ENCODE results near the gene FLAD1. TPM values are rescaled to one million over a fixed set of nuclear protein-coding genes. Genes with fewer than 3 reads are reported as not detected.

Gene FLAD1
- total and polyA plus RNA-seq, 2 experiments from 2014 or later = 74.5 to 75.0 TPM

- Mint-ChIP-seq H3K27me3 (ENCODE audit: insufficient read depth, low read depth, poor library complexity) (peaks cover 22% of the 10 kb centered on the region), H3K9me3 (no peaks in the 10 kb centered on the region), H3K4me3 (no peak overlapping the region), H3K36me3 (ENCODE audit: low read depth) (no peaks in the 10 kb centered on the region), H3K4me1 (peaks cover 13% of the 10 kb centered on the region), H3K27ac (no peak overlapping the region)
- Histone ChIP-seq H3K9me2 (ENCODE audit: insufficient read depth) (no peaks in the 10 kb centered on the region), H3K4me2 (no peak overlapping the region), H3K36me3 (ENCODE audit: insufficient read depth) (no peaks in the 10 kb centered on the region), H4K20me1 (replicated peaks; ENCODE audit: insufficient read depth) (no peaks in the 10 kb centered on the region), H3K4me1 (ENCODE audit: insufficient read depth) (no peaks in the 10 kb centered on the region; the same call in 1 of the 2 replicates), H3K27me3 (ENCODE audit: insufficient read depth) (no peaks in the 10 kb centered on the region), H3K27ac (ENCODE audit: low read depth) (no peak overlapping the region), H3F3A (replicated peaks; ENCODE audit: low read depth) (no peaks in the 10 kb centered on the region), H3K4me3 (no peak overlapping the region), H3K79me2 (replicated peaks; ENCODE audit: insufficient read depth) (no peaks in the 10 kb centered on the region), H2AFZ (no peak overlapping the region)
- no peak for TF ChIP-seq STAT1 (IDR thresholded peaks at IDR 0.05; ENCODE audit: unreplicated experiment)
- TF ChIP-seq ZNF331 (CRISPR knock-in tag; IDR thresholded peaks at IDR 0.05; ENCODE audit: low read depth) = no peak
- no peak for TF ChIP-seq JUNB (IDR thresholded peaks at IDR 0.05; ENCODE audit: unreplicated experiment)
- no peak for TF ChIP-seq REST (IDR thresholded peaks at IDR 0.05; ENCODE audit: unreplicated experiment)
- TF ChIP-seq ZNF462 (CRISPR knock-in tag; IDR thresholded peaks at IDR 0.05) = no peak
- TF ChIP-seq POLR2AphosphoS5 (IDR thresholded peaks at IDR 0.05; ENCODE audit: low read depth) = no peak
- no peak for TF ChIP-seq EZH2 (IDR thresholded peaks at IDR 0.05; ENCODE audit: low read depth, unreplicated experiment)
- no peak for TF ChIP-seq ZNF114 (CRISPR knock-in tag; IDR thresholded peaks at IDR 0.05)
- no peak for TF ChIP-seq CREB1 (CRISPR knock-in tag; IDR thresholded peaks at IDR 0.05; ENCODE audit: low read depth)
- TF ChIP-seq ETS1 (IDR thresholded peaks at IDR 0.05) = no peak
- no peak for TF ChIP-seq NANOG (IDR thresholded peaks at IDR 0.05; ENCODE audit: borderline replicate concordance)
- TF ChIP-seq EZH2phosphoT487 (IDR thresholded peaks at IDR 0.05; ENCODE audit: unreplicated experiment) = no peak
- no peak for TF ChIP-seq CTCF (conservative IDR thresholded peaks at IDR 0.05; ENCODE audit: low read depth in 2 of 2)
- no peak for DNase-seq (ENCODE audit: low spot score)
- no peak for ATAC-seq
Measured at GRCh38 chr1:155026154-155026553, 43.0 kb downstream of the FLAD1 start.

Measured in GM23338 (cell line).